Suprapubic skin (tissue), 4 donors: Measurements from ENCODE around the gene GMDS.
A peak's percentile ranks its signal among the peaks of the same experiment; 100 is the strongest.

Source experiments
- CTCF ChIP-seq, 2 donors: fragments of 200-600 bp in 1 of 2; fragments of 450-650 bp in 1 of 2; sonication (generic) in 1 of 2; IDR thresholded peaks; one replicate each; pipeline ENCODE4 v1.5.1; 2016 to 2019; ENCODE audit warnings: antibody characterized with exemption in 2 of 2, mild to moderate bottlenecking in 1 of 2, moderate library complexity in 1 of 2
- EP300 ChIP-seq: sonication (generic); formaldehyde crosslinking; IDR thresholded peaks from one replicate; pipeline ENCODE4 v1.6.1; 2017; ENCODE audit warnings: antibody characterized with exemption
- POLR2A ChIP-seq, 2 donors: fragments of 450-650 bp; IDR thresholded peaks; one replicate each; pipeline ENCODE4 v1.6.1; 2017; ENCODE audit warnings: antibody characterized with exemption in 2 of 2, mild to moderate bottlenecking in 2 of 2, moderate library complexity in 2 of 2
- POLR2AphosphoS5 ChIP-seq, 3 donors: sonication (generic); formaldehyde crosslinking; IDR thresholded peaks; one replicate each; pipeline ENCODE4 v1.6.1; 2017; ENCODE audit warnings: antibody characterized with exemption in 3 of 3

GRCh38 chr6:2196079-2196679, 49.2 kb downstream of the GMDS start:
- TF ChIP-seq CTCF (IDR thresholded peaks at IDR 0.05) (peak; percentile 63 to 68), POLR2A (IDR thresholded peaks at IDR 0.05) (no peak), POLR2AphosphoS5 (IDR thresholded peaks at IDR 0.05) (no peak), EP300 (no peak)
